SK-N-SH treated with all-trans-retinoic acid at 6 μM for 48 hours (cell line): ENCODE data around the gene PTDSS2.

Experiments used
- CSDC2 ChIP-seq: fragments of 250-450 bp; sonication (Bioruptor Pico); IDR thresholded peaks from 2 replicates; pipeline ENCODE4 v1.5.0; 2020; ENCODE audit warnings: mild to moderate bottlenecking, moderate library complexity
- RARB ChIP-seq: fragments of 250-450 bp; sonication (Bioruptor Pico); IDR thresholded peaks from 2 replicates; pipeline ENCODE4 v1.8.0; 2021; ENCODE audit warnings: mild to moderate bottlenecking, moderate library complexity
- TF ChIP-seq, protein P1 (sequence below): fragments of 250-450 bp; sonication (Bioruptor Pico); IDR thresholded peaks from 2 replicates; pipeline ENCODE4 v1.8.0; 2020; ENCODE audit warnings: mild to moderate bottlenecking, moderate library complexity, borderline replicate concordance

DNA sequence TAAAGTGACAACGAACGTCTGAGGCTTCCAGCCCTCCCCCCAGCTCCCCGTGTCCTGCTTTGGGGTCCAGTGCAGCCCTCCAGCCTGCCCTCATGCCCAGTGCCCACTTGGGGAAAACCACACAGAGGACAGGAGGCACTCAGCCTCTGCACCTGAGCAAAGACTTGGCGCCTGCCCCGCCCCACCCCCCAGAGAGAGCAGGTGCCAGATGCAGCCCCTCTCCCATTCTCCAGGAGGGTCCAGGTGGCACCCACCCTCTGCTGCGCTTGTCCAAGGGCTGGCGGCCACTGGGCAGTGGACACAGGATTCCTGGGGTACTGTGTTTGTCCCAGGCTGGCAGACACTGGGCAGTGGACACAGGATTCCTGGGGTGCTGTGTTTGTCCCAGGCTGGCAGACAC lies 41.3 kb downstream of the PTDSS2 start:
- TF ChIP-seq CSDC2 (CRISPR knock-in tag): no peak
- TF ChIP-seq, protein P1, sequence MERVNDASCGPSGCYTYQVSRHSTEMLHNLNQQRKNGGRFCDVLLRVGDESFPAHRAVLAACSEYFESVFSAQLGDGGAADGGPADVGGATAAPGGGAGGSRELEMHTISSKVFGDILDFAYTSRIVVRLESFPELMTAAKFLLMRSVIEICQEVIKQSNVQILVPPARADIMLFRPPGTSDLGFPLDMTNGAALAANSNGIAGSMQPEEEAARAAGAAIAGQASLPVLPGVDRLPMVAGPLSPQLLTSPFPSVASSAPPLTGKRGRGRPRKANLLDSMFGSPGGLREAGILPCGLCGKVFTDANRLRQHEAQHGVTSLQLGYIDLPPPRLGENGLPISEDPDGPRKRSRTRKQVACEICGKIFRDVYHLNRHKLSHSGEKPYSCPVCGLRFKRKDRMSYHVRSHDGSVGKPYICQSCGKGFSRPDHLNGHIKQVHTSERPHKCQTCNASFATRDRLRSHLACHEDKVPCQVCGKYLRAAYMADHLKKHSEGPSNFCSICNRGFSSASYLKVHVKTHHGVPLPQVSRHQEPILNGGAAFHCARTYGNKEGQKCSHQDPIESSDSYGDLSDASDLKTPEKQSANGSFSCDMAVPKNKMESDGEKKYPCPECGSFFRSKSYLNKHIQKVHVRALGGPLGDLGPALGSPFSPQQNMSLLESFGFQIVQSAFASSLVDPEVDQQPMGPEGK: no peak
- TF ChIP-seq RARB: no peak
